ENCODE data around the gene AEBP1. TPM values are rescaled to one million over a fixed set of nuclear protein-coding genes. Genes with fewer than 3 reads are reported as not detected.

Gene AEBP1
- total RNA-seq, 1 experiment from 2014 or later = 49.3 TPM

GRCh38 chr7:44078521-44078920, 25.6 kb upstream of the AEBP1 start:
- Mint-ChIP-seq H3K4me3 (no peak overlapping the region), H3K27ac (no peak overlapping the region), H3K4me1 (peaks cover 7 to 14% of the 10 kb centered on the region in 2 experiments; a peak in 2 of 4 replicates), H3K36me3 (ENCODE audit: insufficient read depth in 1 of 3, low read depth in 3 of 3) (peaks cover 16 to 52% (median 45%) of the 10 kb centered on the region in 3 experiments), H3K9me3 (no peaks in the 10 kb centered on the region), H3K27me3 (ENCODE audit: low read depth) (peaks cover 3% of the 10 kb centered on the region)
- Histone ChIP-seq H3K27me3 (ENCODE audit: insufficient read depth, low read length) (no peaks in the 10 kb centered on the region), H3K4me1 (ENCODE audit: insufficient read depth, low read length) (peaks cover 4% of the 10 kb centered on the region; the same call in 1 of the 2 replicates), H3T11ph (ENCODE audit: low read length) (no peak overlapping the region), H4K8ac (replicated peaks; ENCODE audit: insufficient read length, low read depth, low read length) (no peak overlapping the region), H3K4me2 (ENCODE audit: insufficient read depth, insufficient read length, low read length) (no peak overlapping the region), H2BK20ac (ENCODE audit: low read depth, low read length, poor library complexity, severe bottlenecking) (no peak overlapping the region), H2AK5ac (ENCODE audit: insufficient read length, low read length) (no peak overlapping the region), H3K79me1 (ENCODE audit: insufficient read depth, low read depth, low read length, poor library complexity, severe bottlenecking) (no peaks in the 10 kb centered on the region), H3K9me3 (ENCODE audit: control insufficient read depth, low read depth, low read length) (no peaks in the 10 kb centered on the region), H3K4ac (ENCODE audit: low read depth, low read length) (no peak overlapping the region), H3K23ac (ENCODE audit: insufficient read length, low read depth, low read length) (no peak overlapping the region), H2BK120ac (ENCODE audit: low read depth, low read length, poor library complexity, severe bottlenecking) (no peak overlapping the region), H2AFZ (ENCODE audit: low read length) (no peak overlapping the region), H3K14ac (ENCODE audit: insufficient read depth, low read length) (no peak overlapping the region), H3K79me2 (ENCODE audit: insufficient read depth, low read length) (no peaks in the 10 kb centered on the region), H3K56ac (ENCODE audit: insufficient read length, low read depth, low read length) (no peak overlapping the region), H2BK5ac (ENCODE audit: insufficient read length, low read length) (no peak overlapping the region), H3K23me2 (ENCODE audit: insufficient read length, low read depth, low read length, poor library complexity, severe bottlenecking) (no peaks in the 10 kb centered on the region), H4K5ac (ENCODE audit: insufficient read length, low read depth, low read length) (no peak overlapping the region), H2BK12ac (ENCODE audit: insufficient read length, low read depth, low read length) (no peak overlapping the region), H4K91ac (ENCODE audit: insufficient read length, low read depth, low read length) (no peak overlapping the region), H3K27ac (ENCODE audit: insufficient read length, low read depth, low read length) (no peak overlapping the region), H3K18ac (ENCODE audit: insufficient read length, low read depth, low read length) (no peak overlapping the region), H4K20me1 (ENCODE audit: control insufficient read depth, insufficient read depth, insufficient read length) (no peaks in the 10 kb centered on the region), H3K9ac (ENCODE audit: extremely low read depth, insufficient read length, low read length) (no peak overlapping the region), H2BK15ac (ENCODE audit: low read depth, low read length) (no peak overlapping the region)
- DNase-seq = no peak
- no CpG with 5 or more reads among the region's 8 CpGs for WGBS (ENCODE audit: extremely low coverage, insufficient read length, low lambda C conversion rate)
- no peak for TF ChIP-seq CTCF (conservative IDR thresholded peaks at IDR 0.05)
